ENCODE results near the gene TTC7B.

DNA sequence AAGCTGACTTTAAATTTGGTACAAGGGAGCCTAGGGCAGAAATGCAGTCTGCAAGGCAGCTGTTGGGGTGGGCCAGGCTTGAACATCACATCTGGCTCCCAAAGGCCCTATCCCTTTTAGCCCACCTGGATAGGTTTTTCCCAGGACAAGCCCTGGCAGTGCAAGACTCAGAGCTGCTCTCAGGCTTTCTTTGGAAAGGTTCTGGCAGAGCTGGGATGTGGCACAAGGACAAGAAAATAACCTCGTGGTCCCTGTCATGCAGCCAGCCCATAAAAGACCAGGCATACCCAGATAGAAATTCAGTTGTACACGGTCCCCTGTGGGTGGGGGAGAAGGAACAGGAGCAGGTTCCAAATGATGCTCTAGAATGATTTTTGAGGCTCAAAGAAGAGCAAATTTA is 206.9 kb downstream of the TTC7B start:
- no peak for TF ChIP-seq GATA2 (IDR thresholded peaks at IDR 0.05; ENCODE audit: low read depth, low read length)
- no peak for TF ChIP-seq GATA3 (IDR thresholded peaks at IDR 0.05; ENCODE audit: low read depth, low read length)
